Dermis lymphatic vessel endothelial cell (primary cell): ENCODE measurements around the gene CTAGE4. TPM values are rescaled to one million over a fixed set of nuclear protein-coding genes. Genes with fewer than 3 reads are reported as not detected.

Experiments
- total RNA-seq: library from RNA; depleted of rRNA; stranded (reverse); fragments of >200 nt; gene quantifications from 2 replicates; pipeline ENCODE4 v1.2.1, GENCODE V29; 2014

CTAGE4 gene, protein sequence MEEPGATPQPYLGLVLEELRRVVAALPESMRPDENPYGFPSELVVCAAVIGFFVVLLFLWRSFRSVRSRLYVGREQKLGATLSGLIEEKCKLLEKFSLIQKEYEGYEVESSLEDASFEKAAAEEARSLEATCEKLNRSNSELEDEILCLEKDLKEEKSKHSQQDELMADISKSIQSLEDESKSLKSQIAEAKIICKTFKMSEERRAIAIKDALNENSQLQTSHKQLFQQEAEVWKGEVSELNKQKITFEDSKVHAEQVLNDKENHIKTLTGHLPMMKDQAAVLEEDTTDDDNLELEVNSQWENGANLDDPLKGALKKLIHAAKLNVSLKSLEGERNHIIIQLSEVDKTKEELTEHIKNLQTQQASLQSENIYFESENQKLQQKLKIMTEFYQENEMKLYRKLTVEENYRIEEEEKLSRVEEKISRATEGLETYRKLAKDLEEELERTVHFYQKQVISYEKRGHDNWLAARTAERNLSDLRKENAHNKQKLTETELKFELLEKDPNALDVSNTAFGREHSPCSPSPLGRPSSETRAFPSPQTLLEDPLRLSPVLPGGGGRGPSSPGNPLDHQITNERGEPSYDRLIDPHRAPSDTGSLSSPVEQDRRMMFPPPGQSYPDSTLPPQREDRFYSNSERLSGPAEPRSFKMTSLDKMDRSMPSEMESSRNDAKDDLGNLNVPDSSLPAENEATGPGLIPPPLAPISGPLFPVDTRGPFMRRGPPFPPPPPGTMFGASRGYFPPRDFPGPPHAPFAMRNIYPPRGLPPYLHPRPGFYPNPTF
- total RNA-seq = 0.09 TPM in 1 of 2 replicates, not detected in the other

DNA sequence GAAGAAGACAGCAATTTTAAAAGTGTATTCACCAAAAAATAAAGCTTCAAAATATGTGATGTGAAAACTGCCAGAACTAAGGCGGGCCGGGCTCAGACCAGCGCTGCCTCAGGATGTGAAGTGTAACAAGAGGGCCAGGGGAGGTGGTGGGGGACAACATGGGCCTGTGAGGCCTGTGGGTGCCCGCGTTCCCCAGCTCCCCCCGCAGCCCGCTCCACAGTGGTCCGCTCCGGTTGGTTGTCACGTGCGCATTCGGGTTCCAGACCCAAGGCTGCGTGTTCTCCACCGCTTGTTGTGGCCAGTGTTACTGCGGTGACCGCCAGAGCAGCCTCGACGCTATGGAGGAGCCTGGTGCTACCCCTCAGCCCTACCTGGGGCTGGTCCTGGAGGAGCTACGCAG, at the start of gene CTAGE4:
CTAGE4 (plus strand) TSS at position 301 of the 400 bp plus-strand sequence; CDS start at position 339, 38 bp downstream.

DNA sequence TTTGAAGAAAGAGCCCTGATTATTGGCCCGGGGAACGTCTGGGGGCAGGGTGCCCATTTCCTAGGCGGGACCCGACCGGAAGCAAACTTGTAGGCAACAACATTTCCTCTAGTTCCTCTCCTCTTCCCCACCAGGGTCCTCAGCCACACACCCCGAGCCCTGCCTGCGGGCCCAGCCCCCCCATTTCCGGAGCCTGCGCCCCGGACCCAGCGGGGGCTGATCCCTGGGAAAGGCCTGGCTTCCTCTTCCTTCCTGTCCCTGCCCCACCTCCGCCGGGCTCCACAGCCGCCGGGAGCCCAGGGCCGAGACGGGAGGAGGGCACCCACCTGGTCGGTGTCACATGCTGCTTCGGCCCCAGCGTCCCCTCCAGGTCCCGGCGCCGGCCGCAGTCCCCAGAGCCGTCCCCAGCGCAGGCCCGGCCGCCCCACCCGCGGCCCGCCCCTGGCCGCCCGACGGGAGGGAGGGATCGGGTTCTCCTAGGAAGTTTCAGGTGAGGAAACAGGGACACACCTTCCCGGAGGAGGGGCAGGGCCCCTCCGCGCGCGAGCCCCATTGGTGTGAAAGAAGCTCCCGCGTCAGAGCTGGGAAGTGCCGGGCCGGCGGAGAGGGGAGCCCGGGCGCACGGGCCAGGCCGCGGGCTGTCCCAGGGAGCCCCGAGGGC, 12.1 kb downstream of the CTAGE4 start, which contains the start of gene ARHGEF35:
ARHGEF35 (minus strand) TSS at position 622 of the 661 bp plus-strand sequence. CDS start 7,450 bp downstream, outside the sequence.

Other genes with a start within 250 kb of the CTAGE4 start
- not detected in 2 replicates for gene OR2F2, start 248.2 kb upstream of the CTAGE4 start, total RNA-seq
- gene OR2F1, start 228.6 kb upstream of the CTAGE4 start, total RNA-seq = not detected in 2 replicates
- gene OR6B1, start 183.1 kb upstream of the CTAGE4 start, total RNA-seq = not detected in 2 replicates
- gene OR2A5, start 134.5 kb upstream of the CTAGE4 start, total RNA-seq = not detected in 2 replicates
- gene OR2A25, start 113.7 kb upstream of the CTAGE4 start, total RNA-seq = not detected in 2 replicates
- not detected in 2 replicates for gene OR2A12, start 97.2 kb upstream of the CTAGE4 start, total RNA-seq
- not detected in 2 replicates for gene OR2A2, start 73.9 kb upstream of the CTAGE4 start, total RNA-seq
- not detected in 2 replicates for gene OR2A14, start 60.3 kb upstream of the CTAGE4 start, total RNA-seq
- gene ARHGEF35, start 12.4 kb downstream of the CTAGE4 start, total RNA-seq = under 0.01 and 0.43 TPM in 2 replicates
- not detected in 2 replicates for gene OR2A42, start 56.1 kb downstream of the CTAGE4 start, total RNA-seq
- not detected in 2 replicates for gene OR2A7, start 81.3 kb downstream of the CTAGE4 start, total RNA-seq
- not detected in 2 replicates for gene CTAGE8, start 85.8 kb downstream of the CTAGE4 start, total RNA-seq
- under 0.01 TPM in 1 of 2 replicates, not detected in the other for gene OR2A1, start 129.0 kb downstream of the CTAGE4 start, total RNA-seq
- 0.11 and 0.34 TPM in 2 replicates for gene ARHGEF5, start 171.9 kb downstream of the CTAGE4 start, total RNA-seq
- gene NOBOX, start 220.2 kb downstream of the CTAGE4 start, total RNA-seq = not detected in 2 replicates